DND-41 (cell line): ENCODE data around the gene CDH23.

ENCODE experiments used
- ATAC-seq: fragments of 200-7000 bp; cut with Tn5 transposase; 3 replicates; pipeline ENCODE4 v1.9.1; 2021; ENCODE audit warnings: low read depth; ENCODE audit not compliant: insufficient read depth
- DNase-seq: peaks from one replicate; pipeline ENCODE4 v3.0.0-alpha.2; 2020
- H2AFZ ChIP-seq: 2 replicates; pipeline ENCODE4 v1.6.0; 2012; ENCODE audit warnings: low read depth, low read length
- H3K27ac ChIP-seq: 2 replicates; pipeline ENCODE4 v1.5.1; 2012; ENCODE audit warnings: low read length, inconsistent platforms
- H3K27me3 ChIP-seq: fragments of 200-600 bp; sonication (generic); 2 replicates; pipeline ENCODE4 v1.6.0; 2012; ENCODE audit warnings: low read length, mild to moderate bottlenecking, inconsistent platforms; ENCODE audit not compliant: insufficient read depth, poor library complexity
- H3K36me3 ChIP-seq: 2 replicates; pipeline ENCODE4 v1.5.1; 2012; ENCODE audit warnings: low read length, inconsistent platforms; ENCODE audit not compliant: insufficient read depth
- H3K4me1 ChIP-seq: 2 replicates; pipeline ENCODE4 v1.5.1; 2012; ENCODE audit warnings: mild to moderate bottlenecking, low read length; ENCODE audit not compliant: insufficient read depth
- H3K4me2 ChIP-seq: 2 replicates; pipeline ENCODE4 v1.6.0; 2012; ENCODE audit warnings: mild to moderate bottlenecking, moderate library complexity, low read length, inconsistent platforms; ENCODE audit not compliant: insufficient read depth
- H3K4me3 ChIP-seq, 2 experiments: fragments of 200-600 bp in 1 of 2; shearing (Covaris generic) in 1 of 2; 2 replicates each; pipeline ENCODE4 v1.5.1; 2012 to 2016; ENCODE audit warnings: inconsistent platforms in 2 of 2, low read length in 2 of 2, mild to moderate bottlenecking in 2 of 2, low read depth in 1 of 2, moderate library complexity in 1 of 2
- H3K79me2 ChIP-seq: 2 replicates; pipeline ENCODE4 v1.6.0; 2012; ENCODE audit warnings: low read length, inconsistent platforms; ENCODE audit not compliant: insufficient read depth
- H3K9ac ChIP-seq: 2 replicates; pipeline ENCODE4 v1.6.0; 2012; ENCODE audit warnings: low read depth, mild to moderate bottlenecking, inconsistent platforms, low read length, moderate library complexity
- H3K9me3 ChIP-seq: 2 replicates; pipeline ENCODE4 v1.5.1; 2012; ENCODE audit warnings: low read length, moderate library complexity, mild to moderate bottlenecking, inconsistent platforms; ENCODE audit not compliant: insufficient read depth, severe bottlenecking
- H4K20me1 ChIP-seq: 2 replicates; pipeline ENCODE4 v1.6.0; 2012; ENCODE audit warnings: low read length; ENCODE audit not compliant: insufficient read depth
- EZH2 ChIP-seq: IDR thresholded peaks from 3 replicates; pipeline ENCODE4 v1.6.1; 2012; ENCODE audit warnings: borderline replicate concordance, low read depth, mild to moderate bottlenecking, moderate library complexity, low read length, inconsistent platforms; ENCODE audit not compliant: severe bottlenecking
- TF ChIP-seq, protein P1 (sequence below): IDR thresholded peaks from 2 replicates; pipeline ENCODE4 v1.5.1; 2012; ENCODE audit warnings: borderline replicate concordance, low read length, moderate library complexity, mild to moderate bottlenecking; ENCODE audit not compliant: poor library complexity, severe bottlenecking; ENCODE audit errors: extremely low read depth

The CDH23 gene

DNA sequence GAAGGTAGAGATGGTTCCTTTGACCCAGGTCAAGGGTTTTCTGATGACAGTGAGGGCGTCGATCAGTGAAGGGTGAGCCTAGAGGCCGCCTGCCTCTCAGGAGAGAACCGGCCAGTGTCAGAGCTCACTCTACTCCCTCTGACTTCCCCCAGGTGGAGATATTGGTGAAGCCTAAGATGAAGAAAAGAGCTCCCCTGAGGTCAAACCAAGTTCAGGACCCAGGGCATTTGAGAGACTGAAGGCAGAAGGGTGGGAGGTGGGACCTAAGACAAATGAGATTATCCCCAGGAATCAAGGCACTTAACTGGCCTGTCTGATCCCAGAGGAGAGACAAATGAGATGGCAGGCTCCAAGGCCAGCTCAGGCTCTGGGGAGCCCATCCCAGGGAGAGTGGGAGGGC lies 104.7 kb downstream of the CDH23 start:
- Histone ChIP-seq H3K4me2 (no peak overlapping the region), H3K27ac (no peak overlapping the region), H3K36me3 (no peaks in the 10 kb centered on the region), H4K20me1 (no peaks in the 10 kb centered on the region), H3K79me2 (no peaks in the 10 kb centered on the region), H3K4me3 (no peak overlapping the region), H3K27me3 (peaks cover 32% of the 10 kb centered on the region), H2AFZ (no peak overlapping the region), H3K9ac (no peak overlapping the region), H3K9me3 (no peaks in the 10 kb centered on the region), H3K4me1 (no peaks in the 10 kb centered on the region)
- TF ChIP-seq EZH2: no peak
- TF ChIP-seq, protein P1, sequence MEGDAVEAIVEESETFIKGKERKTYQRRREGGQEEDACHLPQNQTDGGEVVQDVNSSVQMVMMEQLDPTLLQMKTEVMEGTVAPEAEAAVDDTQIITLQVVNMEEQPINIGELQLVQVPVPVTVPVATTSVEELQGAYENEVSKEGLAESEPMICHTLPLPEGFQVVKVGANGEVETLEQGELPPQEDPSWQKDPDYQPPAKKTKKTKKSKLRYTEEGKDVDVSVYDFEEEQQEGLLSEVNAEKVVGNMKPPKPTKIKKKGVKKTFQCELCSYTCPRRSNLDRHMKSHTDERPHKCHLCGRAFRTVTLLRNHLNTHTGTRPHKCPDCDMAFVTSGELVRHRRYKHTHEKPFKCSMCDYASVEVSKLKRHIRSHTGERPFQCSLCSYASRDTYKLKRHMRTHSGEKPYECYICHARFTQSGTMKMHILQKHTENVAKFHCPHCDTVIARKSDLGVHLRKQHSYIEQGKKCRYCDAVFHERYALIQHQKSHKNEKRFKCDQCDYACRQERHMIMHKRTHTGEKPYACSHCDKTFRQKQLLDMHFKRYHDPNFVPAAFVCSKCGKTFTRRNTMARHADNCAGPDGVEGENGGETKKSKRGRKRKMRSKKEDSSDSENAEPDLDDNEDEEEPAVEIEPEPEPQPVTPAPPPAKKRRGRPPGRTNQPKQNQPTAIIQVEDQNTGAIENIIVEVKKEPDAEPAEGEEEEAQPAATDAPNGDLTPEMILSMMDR: no peak
- no peak for ATAC-seq
- DNase-seq: no peak

DNA sequence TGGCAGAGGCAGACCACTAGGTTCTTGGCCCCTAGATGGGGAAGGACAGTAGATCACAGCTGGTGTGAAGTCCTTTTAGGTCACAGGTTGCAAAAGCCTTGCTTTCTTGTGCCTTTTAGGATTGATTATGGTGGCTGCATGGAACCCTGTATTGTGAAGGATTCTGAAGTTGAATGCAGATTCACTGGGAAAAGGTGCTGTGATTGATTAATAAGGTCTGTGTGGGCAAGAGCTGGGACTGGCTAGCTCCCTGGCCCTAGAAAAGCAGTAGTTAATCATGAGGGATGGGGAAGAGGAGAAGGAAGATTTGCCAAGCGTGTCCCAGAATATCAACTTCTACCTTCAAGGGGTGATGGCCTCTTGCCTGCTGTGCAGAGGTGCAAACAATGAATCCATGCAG lies 105.5 kb downstream of the CDH23 start:
- no peaks in the 10 kb centered on the region for H4K20me1 ChIP-seq
- H3K36me3 ChIP-seq: no peaks in the 10 kb centered on the region
- no peak overlapping the region for H3K4me3 ChIP-seq
- H3K27me3 ChIP-seq: peaks cover 30% of the 10 kb centered on the region
- TF ChIP-seq, protein P1: no peak
- TF ChIP-seq EZH2: no peak
- no peaks in the 10 kb centered on the region for H3K9me3 ChIP-seq
- H3K4me1 ChIP-seq: no peaks in the 10 kb centered on the region
- DNase-seq: no peak
- no peak overlapping the region for H2AFZ ChIP-seq
- no peak overlapping the region for H3K9ac ChIP-seq
- no peak overlapping the region for H3K4me2 ChIP-seq
- H3K79me2 ChIP-seq: no peaks in the 10 kb centered on the region
- ATAC-seq: no peak
- H3K27ac ChIP-seq: no peak overlapping the region

DNA sequence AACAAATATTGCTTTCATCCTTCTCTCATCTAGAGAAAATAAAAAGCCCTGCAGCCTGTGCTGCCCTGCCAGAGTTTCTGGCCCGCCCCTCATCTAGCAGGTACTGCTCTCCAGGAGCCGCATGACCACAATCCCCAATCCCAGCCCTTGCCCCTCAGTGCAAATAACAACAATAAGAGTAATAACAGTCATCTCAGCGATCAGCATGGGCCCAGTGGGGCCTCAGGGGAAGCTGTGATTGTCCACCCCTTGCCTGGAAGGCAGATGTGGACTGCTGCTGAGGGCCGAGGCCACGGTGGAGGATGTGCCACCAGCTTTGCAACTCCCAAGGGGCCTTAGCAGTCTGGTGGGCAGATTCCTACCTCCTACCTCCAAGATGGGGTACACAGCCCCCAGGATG lies 106.1 kb downstream of the CDH23 start:
- peaks cover 28% of the 10 kb centered on the region for H3K27me3 ChIP-seq
- ATAC-seq (no peak), DNase-seq (no peak)
- H3K4me2 ChIP-seq: no peak overlapping the region
- no peaks in the 10 kb centered on the region for H3K36me3 ChIP-seq
- TF ChIP-seq EZH2: no peak
- TF ChIP-seq, protein P1: no peak
- no peak overlapping the region for H3K27ac ChIP-seq
- H3K9me3 ChIP-seq: no peaks in the 10 kb centered on the region
- H3K9ac ChIP-seq: no peak overlapping the region
- no peak overlapping the region for H2AFZ ChIP-seq
- H3K4me1 ChIP-seq: no peaks in the 10 kb centered on the region
- no peaks in the 10 kb centered on the region for H4K20me1 ChIP-seq
- H3K4me3 ChIP-seq: no peak overlapping the region
- H3K79me2 ChIP-seq: no peaks in the 10 kb centered on the region

DNA sequence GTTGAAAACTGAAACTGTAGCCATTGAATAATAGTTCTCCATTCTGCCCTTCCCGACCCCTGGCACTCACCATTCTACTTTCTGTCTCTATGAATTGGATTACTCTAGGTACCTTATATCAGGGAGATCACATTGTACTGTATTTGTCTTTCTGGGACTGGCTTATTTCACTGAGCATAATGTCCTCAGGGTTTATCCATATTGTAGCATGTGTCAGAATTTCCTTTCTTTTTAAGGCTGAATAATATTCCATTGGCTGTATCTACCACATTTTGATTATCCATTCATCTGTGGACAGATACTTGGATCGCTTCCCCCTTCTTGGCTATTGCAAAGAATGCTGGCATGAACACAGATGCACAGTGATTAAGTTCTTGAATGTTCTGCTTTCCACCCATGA lies 107.4 kb downstream of the CDH23 start:
- no peak overlapping the region for H3K27ac ChIP-seq
- H3K4me3 ChIP-seq: no peak overlapping the region
- DNase-seq (no peak), ATAC-seq (no peak)
- H2AFZ ChIP-seq: no peak overlapping the region
- no peaks in the 10 kb centered on the region for H3K36me3 ChIP-seq
- no peaks in the 10 kb centered on the region for H3K4me1 ChIP-seq
- no peaks in the 10 kb centered on the region for H3K9me3 ChIP-seq
- H3K79me2 ChIP-seq: no peaks in the 10 kb centered on the region
- H3K4me2 ChIP-seq: no peak overlapping the region
- H3K27me3 ChIP-seq: peaks cover 21% of the 10 kb centered on the region
- no peaks in the 10 kb centered on the region for H4K20me1 ChIP-seq
- no peak overlapping the region for H3K9ac ChIP-seq
- TF ChIP-seq EZH2: no peak
- TF ChIP-seq, protein P1: no peak
